Head of caudate nucleus (tissue), 42 donors: ENCODE measurements around the gene GUCY1B1.

ENCODE experiments used
- DNase-seq, 42 donors: peaks; one replicate each; pipeline versions ENCODE4 v3.0.0 to v3.0.0-alpha.2; 2020 to 2021; ENCODE audit warnings: mixed read lengths in 7 of 42
- intact Hi-C: fragments of 100-400 bp; cut with DNase I; formaldehyde crosslinking; loops from one replicate; pipeline ENCODE4 v1.15.0; 2022

GUCY1B1 gene

GRCh38 chr4:155832664-155833063 lies 73.8 kb downstream of the GUCY1B1 start:
- intact Hi-C loops: no loop called here
- no peak for DNase-seq

- intact Hi-C loops: no loop called here
- DNase-seq: no peak
Observed at GRCh38 chr4:155837203-155837796, 78.5 kb downstream of the GUCY1B1 start.

GRCh38 chr4:155842080-155842479 lies 83.3 kb downstream of the GUCY1B1 start:
- DNase-seq: no peak
- intact Hi-C loops: no loop called here

- intact Hi-C loops: no loop called here
- DNase-seq: no peak
Observed at GRCh38 chr4:155846929-155847328, 88.1 kb downstream of the GUCY1B1 start.

GRCh38 chr4:155849042-155849441 lies 90.2 kb downstream of the GUCY1B1 start:
- intact Hi-C loops: no loop called here
- DNase-seq: no peak

GRCh38 chr4:155853189-155853588 lies 94.4 kb downstream of the GUCY1B1 start:
- intact Hi-C loops: no loop called here
- DNase-seq: no peak

- intact Hi-C loops: no loop called here
- no peak for DNase-seq
Observed at GRCh38 chr4:155854582-155855226, 95.9 kb downstream of the GUCY1B1 start.

GRCh38 chr4:155855897-155856296 lies 97.1 kb downstream of the GUCY1B1 start:
- intact Hi-C loops: no loop called here
- DNase-seq: no peak
